ENCODE measurements around the gene ATPAF1. TPM values are rescaled to one million over a fixed set of nuclear protein-coding genes. Genes with fewer than 3 reads are reported as not detected.
"Not testable (repeated sequence)": the region's sequence is repeated elsewhere in the genome, so short reads cannot be mapped to it uniquely, and the experiment has no call there.

Gene ATPAF1
- total RNA-seq, 6 experiments from 2014 or later = 32.7 to 42.9 (median 41.5) TPM

DNA sequence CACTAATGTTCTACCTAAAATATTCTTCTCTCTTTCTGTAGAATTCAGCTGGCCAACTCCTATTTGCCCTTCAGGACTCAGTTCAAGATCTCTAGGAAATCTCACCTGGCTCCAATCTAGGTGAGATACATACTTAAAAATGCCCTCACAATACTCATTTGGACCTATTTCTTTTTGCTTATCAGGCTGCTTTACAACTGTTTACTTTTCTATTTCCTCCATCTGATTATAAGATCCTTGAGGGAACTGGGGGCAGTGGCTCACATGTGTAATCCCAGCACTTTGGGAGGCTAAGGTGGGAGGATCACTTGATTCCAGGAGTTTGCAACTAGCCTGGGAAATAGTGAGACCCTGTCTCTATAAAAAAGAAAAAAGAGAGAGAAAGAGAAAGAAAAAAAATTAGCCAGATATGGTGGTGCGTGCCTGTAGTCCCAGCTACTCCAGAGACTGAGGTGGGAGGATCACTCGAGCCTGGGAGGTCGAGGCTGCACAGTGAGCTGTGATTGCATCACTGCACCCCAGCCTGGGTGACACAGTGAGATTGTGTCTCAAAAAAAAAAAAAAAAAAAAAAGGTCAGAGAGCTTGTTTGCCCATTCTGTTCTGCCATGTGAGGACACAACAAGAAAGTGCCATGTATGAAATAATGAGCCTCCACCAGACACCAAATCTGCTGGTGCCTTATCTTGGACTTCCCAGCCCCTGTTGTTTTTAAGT is 35.9 kb upstream of the ATPAF1 start:
- Mint-ChIP-seq H3K9me3 (no peaks in the 10 kb centered on the region), H3K4me1 (ENCODE audit: low read depth) (peaks cover 10% of the 10 kb centered on the region), H3K27ac (no peak overlapping the region), H3K36me3 (ENCODE audit: low read depth) (peaks cover 23% of the 10 kb centered on the region), H3K4me3 (no peak overlapping the region), H3K27me3 (ENCODE audit: insufficient read depth) (no peaks in the 10 kb centered on the region)
- TF ChIP-seq, protein P1, sequence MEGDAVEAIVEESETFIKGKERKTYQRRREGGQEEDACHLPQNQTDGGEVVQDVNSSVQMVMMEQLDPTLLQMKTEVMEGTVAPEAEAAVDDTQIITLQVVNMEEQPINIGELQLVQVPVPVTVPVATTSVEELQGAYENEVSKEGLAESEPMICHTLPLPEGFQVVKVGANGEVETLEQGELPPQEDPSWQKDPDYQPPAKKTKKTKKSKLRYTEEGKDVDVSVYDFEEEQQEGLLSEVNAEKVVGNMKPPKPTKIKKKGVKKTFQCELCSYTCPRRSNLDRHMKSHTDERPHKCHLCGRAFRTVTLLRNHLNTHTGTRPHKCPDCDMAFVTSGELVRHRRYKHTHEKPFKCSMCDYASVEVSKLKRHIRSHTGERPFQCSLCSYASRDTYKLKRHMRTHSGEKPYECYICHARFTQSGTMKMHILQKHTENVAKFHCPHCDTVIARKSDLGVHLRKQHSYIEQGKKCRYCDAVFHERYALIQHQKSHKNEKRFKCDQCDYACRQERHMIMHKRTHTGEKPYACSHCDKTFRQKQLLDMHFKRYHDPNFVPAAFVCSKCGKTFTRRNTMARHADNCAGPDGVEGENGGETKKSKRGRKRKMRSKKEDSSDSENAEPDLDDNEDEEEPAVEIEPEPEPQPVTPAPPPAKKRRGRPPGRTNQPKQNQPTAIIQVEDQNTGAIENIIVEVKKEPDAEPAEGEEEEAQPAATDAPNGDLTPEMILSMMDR (IDR thresholded peaks at IDR 0.05) = no peak
- no peak for DNase-seq

DNA sequence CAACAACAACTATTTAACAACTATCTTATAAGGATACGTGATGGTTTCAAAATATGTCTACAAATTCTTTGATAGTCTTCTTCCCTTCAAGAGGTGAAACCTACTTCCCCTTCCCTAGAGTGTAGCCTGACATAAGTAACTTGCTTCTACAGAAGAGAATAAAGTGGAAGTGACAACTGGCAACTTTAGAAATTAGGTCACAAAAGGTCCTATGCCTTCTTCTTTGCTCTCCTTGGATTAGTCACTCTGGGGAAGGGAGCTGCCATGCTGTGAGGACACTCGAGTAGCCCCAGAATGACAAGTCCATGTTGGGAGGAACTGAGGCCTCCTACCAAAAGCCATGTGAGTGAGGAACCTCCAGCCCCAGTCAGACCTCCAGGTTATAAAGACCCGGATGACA is 31.5 kb upstream of the ATPAF1 start:
- Mint-ChIP-seq H3K4me3 (no peak overlapping the region), H3K9me3 (no peaks in the 10 kb centered on the region), H3K27me3 (ENCODE audit: insufficient read depth) (no peaks in the 10 kb centered on the region), H3K27ac (no peak overlapping the region), H3K4me1 (ENCODE audit: low read depth) (peaks cover 17% of the 10 kb centered on the region), H3K36me3 (ENCODE audit: low read depth) (peaks cover 21% of the 10 kb centered on the region)
- TF ChIP-seq, protein P1 (IDR thresholded peaks at IDR 0.05) = no peak
- DNase-seq = no peak

DNA sequence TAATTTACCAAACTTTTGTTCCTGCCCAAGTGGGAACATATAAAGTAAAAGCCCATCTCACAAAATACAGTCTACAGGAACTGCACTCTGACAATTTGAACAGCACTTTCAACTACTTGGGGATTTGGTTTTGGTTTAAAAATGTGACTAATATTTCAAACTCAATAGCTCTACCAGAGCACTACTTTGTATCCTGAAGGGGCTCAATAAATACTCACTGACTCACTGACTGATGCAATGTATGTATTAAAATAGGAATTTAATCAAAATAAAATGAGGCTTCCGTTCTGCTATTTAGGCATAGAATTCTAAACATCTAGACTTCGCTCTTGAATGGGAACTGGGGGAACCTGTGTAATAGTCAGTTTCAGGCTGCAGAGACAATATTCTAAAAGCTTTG is 28.9 kb upstream of the ATPAF1 start:
- no peak overlapping the region for H3K4me3 Mint-ChIP-seq
- H3K27me3 Mint-ChIP-seq (ENCODE audit: insufficient read depth) = no peaks in the 10 kb centered on the region
- peaks cover 22% of the 10 kb centered on the region for H3K36me3 Mint-ChIP-seq (ENCODE audit: low read depth)
- DNase-seq = no peak
- H3K27ac Mint-ChIP-seq = no peak overlapping the region
- H3K4me1 Mint-ChIP-seq (ENCODE audit: low read depth) = peaks cover 25% of the 10 kb centered on the region
- no peaks in the 10 kb centered on the region for H3K9me3 Mint-ChIP-seq
- TF ChIP-seq, protein P1 (IDR thresholded peaks at IDR 0.05) = no peak

DNA sequence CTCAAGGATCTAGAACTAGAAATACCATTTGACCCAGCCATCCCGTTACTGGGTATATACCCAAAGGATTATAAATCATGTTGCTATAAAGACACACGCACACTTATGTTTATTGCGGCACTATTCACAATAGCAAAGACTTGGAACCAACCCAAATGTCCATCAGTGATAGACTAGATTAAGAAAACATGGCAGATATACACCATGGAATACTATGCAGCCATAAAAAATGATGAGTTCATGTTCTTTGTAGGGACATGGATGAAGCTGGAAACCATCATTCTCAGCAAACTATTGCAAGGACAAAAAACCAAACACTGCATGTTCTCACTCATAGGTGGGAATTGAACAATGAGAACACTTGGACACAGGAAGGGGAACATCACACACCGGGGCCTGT is 26.5 kb upstream of the ATPAF1 start:
- H3K36me3 Mint-ChIP-seq (ENCODE audit: low read depth) = peaks cover 34% of the 10 kb centered on the region
- not testable (repeated sequence) for H3K27me3 Mint-ChIP-seq (ENCODE audit: insufficient read depth); H3K4me3 Mint-ChIP-seq; H3K9me3 Mint-ChIP-seq; DNase-seq; H3K27ac Mint-ChIP-seq
- H3K4me1 Mint-ChIP-seq (ENCODE audit: low read depth) = peaks cover 22% of the 10 kb centered on the region

DNA sequence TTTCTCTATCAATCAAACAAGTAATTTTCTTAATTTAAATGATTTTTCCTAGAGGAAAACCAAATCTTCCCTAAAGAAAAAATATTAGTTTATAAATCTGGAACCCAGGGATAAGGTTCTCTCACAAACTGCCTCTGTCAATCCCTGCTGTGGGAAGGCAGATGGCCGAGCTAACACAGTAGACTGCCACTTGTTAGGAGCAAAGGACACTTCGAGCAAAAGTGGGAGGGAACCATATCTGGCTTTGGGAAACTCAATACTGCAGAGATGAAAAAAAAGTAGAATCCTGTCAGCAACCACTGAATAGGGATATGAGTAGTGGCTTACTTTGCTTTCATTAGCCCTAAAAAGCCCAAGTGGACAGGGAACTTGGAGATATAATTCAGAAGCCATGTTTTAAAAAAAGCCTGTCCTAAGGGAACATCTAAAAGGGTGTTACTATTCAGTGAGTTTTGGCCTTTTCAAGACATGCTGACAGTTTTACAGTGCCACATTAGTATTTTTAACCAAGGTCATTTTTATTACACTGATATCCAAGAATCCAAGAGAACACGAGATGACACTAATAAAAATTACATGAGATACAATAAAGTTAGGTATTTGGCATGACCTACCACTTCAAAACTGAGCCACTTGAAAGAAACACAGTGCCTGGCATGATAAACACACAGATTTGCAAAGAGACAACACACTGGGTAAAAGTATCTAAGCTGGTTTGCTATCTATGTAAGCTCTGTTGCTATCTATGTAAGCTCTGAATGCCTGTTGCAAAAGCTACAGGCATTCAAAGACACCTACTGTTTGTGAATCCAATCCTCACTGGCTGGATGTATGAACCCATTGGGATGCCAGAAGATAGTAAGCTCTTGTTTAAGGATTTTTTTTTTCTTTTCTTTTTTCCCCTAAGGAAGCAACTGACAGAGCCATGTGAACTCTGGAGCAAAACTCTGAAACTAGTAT is 24.9 kb upstream of the ATPAF1 start:
- Mint-ChIP-seq H3K4me1 (ENCODE audit: low read depth) (peaks cover 23% of the 10 kb centered on the region), H3K27ac (no peak overlapping the region), H3K4me3 (no peak overlapping the region), H3K9me3 (no peaks in the 10 kb centered on the region), H3K27me3 (ENCODE audit: insufficient read depth) (no peaks in the 10 kb centered on the region; the same call in 1 of the 2 replicates), H3K36me3 (ENCODE audit: low read depth) (peaks cover 41% of the 10 kb centered on the region)
- TF ChIP-seq, protein P1 (IDR thresholded peaks at IDR 0.05) = no peak
- no peak for DNase-seq

All from HFFc6 (cell line).